CD4-positive, alpha-beta T cell treated with Interleukin-1 beta for 1 hour (primary cell): Measurements from ENCODE around the gene RANBP6.

Experiments used
- DNase-seq, 2 donors: peaks; one replicate each; pipeline ENCODE4 v3.0.0-alpha.2; 2020 to 2022

The RANBP6 gene

DNA sequence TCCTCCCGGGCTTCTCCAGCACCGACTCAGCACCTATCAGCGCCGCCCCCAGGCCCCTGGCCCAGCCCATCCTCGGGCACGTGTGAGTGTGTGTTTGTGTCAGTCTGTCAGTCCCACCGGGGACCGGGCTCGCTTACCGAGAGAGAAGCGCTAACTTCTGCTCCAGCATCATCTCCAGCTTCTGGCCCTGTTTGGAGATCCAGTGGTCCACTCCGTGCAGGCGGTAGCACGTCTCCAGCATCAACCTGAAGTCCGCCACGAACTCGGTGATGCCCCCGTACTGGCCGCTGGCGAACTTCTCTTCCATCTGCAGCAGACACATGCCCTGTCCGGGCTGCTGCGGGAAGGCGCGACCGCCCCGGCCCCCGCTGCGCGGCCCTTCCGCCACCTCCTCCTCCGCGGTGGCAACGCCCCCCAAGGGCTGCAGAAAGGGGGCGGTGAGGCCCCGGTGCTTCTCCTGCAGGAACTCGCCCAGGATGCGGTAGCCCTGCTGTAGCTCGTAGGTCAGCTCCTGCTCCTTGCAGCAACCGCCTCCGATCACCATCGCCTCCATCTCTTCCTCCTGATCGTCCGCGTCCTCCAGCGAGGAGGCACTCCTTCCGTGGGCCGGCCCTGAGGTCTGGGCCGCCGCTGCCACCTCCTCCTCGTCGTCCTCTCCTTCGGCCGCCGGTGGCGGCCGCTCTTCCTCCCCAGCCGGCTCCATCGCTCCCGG is 8.2 kb downstream of the RANBP6 start:
- peak; percentile 91 to 92 for DNase-seq

DNA sequence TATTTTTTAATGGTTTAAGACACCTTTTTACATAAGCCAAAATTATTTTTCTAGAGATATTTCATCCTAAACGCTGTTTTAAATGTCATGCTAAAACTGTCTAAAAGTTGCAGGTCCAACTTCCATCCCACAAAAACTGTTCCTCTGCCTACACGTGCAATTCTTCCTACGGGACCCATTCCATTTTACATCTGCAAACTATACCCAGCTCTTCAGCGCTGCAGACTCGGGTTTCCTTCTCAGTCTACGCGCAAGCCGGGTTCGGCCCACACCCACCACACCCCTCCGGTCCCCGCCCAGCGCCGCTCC is 8.7 kb downstream of the RANBP6 start:
- no peak for DNase-seq

DNA sequence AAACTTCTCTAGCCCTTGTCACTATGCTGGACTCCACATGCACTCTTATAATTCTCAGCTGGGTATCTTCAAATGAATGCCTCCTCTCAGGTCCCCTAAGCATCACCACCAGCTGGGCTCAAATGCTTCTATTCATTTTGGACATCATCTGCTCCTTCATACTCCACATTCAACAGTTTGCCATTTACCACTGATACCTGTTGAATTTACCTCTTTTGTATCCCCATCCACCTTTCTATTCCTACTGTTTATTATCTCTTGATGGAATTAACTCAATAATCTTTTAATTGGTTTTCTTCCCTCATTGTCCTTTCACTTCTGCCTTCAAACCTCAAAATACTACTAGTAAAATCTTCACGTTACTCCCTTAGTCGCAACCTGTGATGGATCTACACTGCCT is 14.5 kb downstream of the RANBP6 start:
- no peak for DNase-seq

DNA sequence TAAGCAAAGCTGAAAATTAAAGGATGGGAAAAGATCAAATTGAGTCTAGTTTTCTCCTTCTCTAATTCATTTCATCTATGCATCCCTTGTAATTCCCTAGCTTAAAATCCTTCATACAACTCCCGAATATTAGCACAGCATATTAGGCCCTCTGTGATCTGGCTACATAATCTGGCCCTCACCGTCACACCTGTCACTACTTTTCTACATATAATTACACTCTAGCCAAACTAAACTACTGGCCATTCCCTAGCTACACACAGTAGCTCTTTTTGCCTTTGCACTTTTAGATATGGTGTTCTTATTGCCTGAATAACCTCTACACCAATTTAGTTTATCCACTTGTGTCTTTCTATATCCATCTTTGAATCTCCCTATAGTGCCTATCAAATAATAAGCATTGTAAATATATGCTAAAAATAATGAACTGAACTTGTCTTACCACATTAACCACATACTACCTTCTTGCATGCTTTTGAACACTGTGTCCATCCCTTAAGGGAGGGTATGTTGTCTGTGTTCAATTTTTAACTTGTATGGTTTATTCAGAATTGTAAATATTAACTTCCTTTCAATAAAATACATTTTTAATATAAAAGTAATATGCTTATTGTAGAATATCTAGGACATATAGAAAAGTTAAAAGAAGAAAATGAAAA is 15.9 kb downstream of the RANBP6 start:
- DNase-seq: no peak

DNA sequence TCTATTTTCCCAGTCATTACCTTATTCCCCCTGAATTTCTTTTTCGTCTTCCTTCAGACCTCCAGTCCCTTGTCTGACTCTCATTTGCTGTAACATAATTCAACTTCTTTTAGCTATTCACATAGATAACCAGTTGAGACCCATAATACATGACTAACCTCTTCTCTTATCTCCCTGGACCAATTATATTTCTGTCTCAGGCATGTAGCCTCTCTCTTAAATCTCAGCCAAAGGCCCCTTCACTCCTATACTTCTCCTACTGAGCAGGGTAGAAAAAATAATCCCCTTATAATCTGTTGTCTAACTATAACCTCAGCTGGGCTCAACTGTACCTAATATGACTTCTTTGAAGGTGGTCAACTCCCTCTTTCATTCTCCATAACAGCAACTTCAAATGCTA is 20.9 kb downstream of the RANBP6 start:
- DNase-seq: no peak

DNA sequence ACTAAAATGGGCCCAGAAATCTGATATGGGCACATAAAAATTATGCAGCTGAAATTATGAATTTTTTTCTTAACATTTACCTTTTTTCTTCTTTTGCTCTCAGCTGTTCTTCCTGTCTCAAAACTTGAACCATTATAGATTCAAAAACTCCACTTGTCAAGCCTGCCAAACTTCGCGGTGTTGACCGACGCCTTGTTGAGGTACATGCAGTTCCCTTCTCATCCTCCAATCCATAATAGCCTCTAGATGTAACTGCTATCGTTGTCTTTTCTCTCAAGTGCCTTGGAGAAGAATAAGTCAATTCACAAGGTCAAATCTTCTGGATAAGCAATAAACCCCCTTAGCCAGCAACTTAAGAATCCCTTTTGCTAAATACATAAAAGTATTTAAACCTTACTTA is 27.2 kb downstream of the RANBP6 start:
- DNase-seq: no peak

DNA sequence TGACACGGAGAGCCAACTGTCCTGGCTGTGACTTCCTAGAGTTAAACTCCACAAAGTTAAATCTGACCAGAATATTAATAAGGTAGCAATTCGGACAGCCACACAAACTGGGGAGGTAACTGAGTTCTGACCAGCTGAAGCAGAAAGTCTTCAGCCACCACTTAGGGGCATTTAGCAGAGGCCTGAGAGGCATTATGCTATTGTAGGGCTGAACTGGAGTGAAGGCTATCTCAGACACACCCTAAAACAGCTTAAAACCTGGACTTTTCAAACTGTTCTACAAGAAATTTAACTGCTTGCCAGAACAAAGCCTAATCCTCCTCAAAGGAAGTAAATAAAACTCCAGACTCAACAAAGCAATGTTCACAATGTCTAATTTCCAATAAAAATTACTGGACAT is 32.4 kb downstream of the RANBP6 start:
- DNase-seq: no peak

DNA sequence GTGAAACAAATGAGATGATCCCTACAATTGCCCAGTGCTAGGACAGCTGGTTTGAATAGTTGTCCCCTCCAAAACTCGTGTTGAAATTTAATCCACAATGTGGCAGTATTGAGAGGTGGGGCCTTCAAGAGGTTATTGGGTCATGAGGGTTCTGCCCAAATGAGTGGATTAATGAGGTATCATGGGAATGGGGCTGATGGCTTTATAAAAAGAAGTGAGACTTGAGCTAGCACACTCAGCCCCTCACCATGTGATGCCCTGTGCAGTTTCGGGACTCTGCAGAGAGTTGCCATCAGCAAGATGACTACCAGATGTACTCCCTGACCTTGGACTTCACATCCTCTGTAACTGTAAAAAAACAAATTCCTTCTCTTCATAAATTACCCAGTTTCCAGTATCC is 33.1 kb downstream of the RANBP6 start:
- DNase-seq: no peak

DNA sequence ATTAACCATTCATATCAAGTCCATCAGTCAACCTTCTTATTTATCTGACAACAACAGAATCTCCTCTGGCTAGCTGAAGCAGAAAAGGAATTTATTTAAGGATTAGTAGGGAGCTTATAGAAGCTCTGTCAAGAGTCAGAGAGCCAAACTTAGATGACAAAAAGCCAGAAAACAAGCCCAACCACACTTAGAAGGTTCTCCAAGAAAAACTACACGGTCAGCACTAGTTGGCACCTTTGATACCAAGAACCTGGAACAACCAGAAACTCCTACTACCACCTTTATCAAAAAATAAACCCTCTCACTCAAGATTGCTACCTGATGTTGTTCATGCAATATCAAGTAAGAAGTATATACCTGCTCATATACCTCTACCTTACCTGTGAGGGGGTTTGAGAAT is 36.9 kb downstream of the RANBP6 start:
- DNase-seq: no peak

DNA sequence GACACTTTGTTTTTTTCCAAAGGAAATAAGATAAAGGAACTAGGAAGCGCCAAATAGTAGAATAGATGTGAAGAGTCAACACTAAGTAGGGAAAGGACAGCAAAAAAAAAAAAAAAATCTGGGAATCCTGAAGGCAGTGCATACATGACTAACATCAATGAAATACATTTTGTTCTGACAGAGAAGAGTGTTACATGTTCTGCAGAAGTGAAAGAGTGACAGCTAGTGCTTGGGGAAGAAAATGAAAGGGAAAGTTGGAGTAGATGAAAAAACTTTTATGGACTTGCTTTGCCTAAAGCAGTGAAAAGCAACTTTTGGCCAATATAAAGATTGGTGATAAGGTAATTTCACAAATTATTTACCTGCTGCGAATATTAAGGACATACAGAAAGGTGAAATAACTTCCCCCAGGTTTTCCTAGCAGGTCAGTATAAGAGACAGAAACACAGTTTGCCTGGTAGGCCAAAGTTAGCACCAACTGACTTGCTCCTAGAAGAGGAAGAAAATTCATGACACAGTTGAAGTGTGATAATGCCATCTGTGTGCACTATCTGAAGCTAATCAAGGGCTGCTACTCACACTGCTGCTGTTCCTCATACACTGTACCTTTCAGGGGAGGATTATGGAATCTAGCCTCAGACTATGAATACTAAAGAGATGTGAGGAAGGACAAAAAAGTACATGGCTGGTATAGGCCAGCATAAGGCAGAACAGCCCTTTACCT is 38.6 kb downstream of the RANBP6 start:
- no peak for DNase-seq

DNA sequence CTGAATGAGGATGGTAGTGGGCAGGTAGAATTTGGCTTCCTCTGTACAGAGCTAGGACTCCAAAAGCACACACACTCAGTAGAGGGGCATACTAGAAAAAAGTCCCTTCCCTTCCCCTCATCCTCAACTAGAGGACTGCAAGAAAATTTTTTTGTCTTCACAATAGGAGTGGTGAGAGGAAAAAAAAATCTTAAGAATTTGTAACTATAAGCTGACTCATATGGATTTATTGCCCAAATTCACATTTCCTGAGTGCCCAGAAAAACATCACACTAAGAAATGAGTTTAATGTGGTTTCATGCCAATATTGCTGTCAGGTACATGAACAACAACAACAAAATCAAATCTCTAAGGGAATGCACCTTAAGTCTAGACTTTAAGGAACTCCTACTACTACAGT is 43.7 kb downstream of the RANBP6 start:
- no peak for DNase-seq
